H9 (cell line): ENCODE data around the gene ZNF681. TPM values are rescaled to one million over a fixed set of nuclear protein-coding genes. Genes with fewer than 3 reads are reported as not detected.

ENCODE experiments used
- DNase-seq: peaks from one replicate; pipeline ENCODE4 v3.0.0-alpha.2; 2017
- H2AFZ ChIP-seq: one replicate; pipeline ENCODE4 v1.6.1; 2013; ENCODE audit warnings: mild to moderate bottlenecking, low read length, control low read depth, moderate library complexity
- H2AK5ac ChIP-seq: 2 replicates; pipeline ENCODE4 v1.6.1; 2013; ENCODE audit warnings: low read length, control low read depth, mixed read lengths; ENCODE audit not compliant: insufficient read length
- H2BK120ac ChIP-seq: one replicate; pipeline ENCODE4 v1.6.1; 2013; ENCODE audit warnings: low read depth, mild to moderate bottlenecking, low read length, control low read depth, inconsistent platforms; ENCODE audit not compliant: poor library complexity, severe bottlenecking
- H2BK12ac ChIP-seq: 2 replicates; pipeline ENCODE4 v1.6.1; 2013; ENCODE audit warnings: low read length, control low read depth, mixed read lengths, low read depth; ENCODE audit not compliant: insufficient read length
- H2BK15ac ChIP-seq: 2 replicates; pipeline ENCODE4 v1.6.1; 2013; ENCODE audit warnings: low read depth, low read length, control low read depth
- H2BK20ac ChIP-seq: one replicate; pipeline ENCODE4 v1.6.1; 2013; ENCODE audit warnings: low read depth, mild to moderate bottlenecking, low read length, control low read depth, inconsistent platforms; ENCODE audit not compliant: poor library complexity, severe bottlenecking
- H2BK5ac ChIP-seq: 2 replicates; pipeline ENCODE4 v1.6.1; 2013; ENCODE audit warnings: low read length, control low read depth, mixed read lengths; ENCODE audit not compliant: insufficient read length
- H3K14ac ChIP-seq: 2 replicates; pipeline ENCODE4 v1.6.1; 2013; ENCODE audit warnings: low read length, control low read depth; ENCODE audit not compliant: insufficient read depth
- H3K18ac ChIP-seq: 2 replicates; pipeline ENCODE4 v1.6.1; 2013; ENCODE audit warnings: low read depth, mild to moderate bottlenecking, mixed read lengths, low read length, control low read depth; ENCODE audit not compliant: insufficient read length
- H3K23ac ChIP-seq: 2 replicates; pipeline ENCODE4 v1.6.1; 2013; ENCODE audit warnings: low read length, control low read depth, mixed read lengths, low read depth; ENCODE audit not compliant: insufficient read length
- H3K23me2 ChIP-seq: 2 replicates; pipeline ENCODE4 v1.6.1; 2013; ENCODE audit warnings: low read depth, mild to moderate bottlenecking, mixed read lengths, low read length, control low read depth; ENCODE audit not compliant: insufficient read length, poor library complexity, severe bottlenecking
- H3K27ac ChIP-seq: 2 replicates; pipeline ENCODE4 v1.5.1; 2013; ENCODE audit warnings: low read length, control low read depth, mixed read lengths, low read depth; ENCODE audit not compliant: insufficient read length
- H3K27me3 ChIP-seq: 2 replicates; pipeline ENCODE4 v1.6.1; 2013; ENCODE audit warnings: low read length, control low read depth, inconsistent platforms; ENCODE audit not compliant: insufficient read depth
- H3K4ac ChIP-seq: 2 replicates; pipeline ENCODE4 v1.6.1; 2013; ENCODE audit warnings: low read depth, mild to moderate bottlenecking, control low read depth, inconsistent platforms, low read length, moderate library complexity
- H3K4me1 ChIP-seq: 2 replicates; pipeline ENCODE4 v1.6.1; 2013; ENCODE audit warnings: low read length, control low read depth, inconsistent platforms; ENCODE audit not compliant: insufficient read depth
- H3K4me2 ChIP-seq: 2 replicates; pipeline ENCODE4 v1.6.1; 2013; ENCODE audit warnings: low read length, control low read depth, mixed read lengths; ENCODE audit not compliant: insufficient read length, insufficient read depth
- H3K56ac ChIP-seq: 2 replicates; pipeline ENCODE4 v1.6.1; 2013; ENCODE audit warnings: low read depth, mild to moderate bottlenecking, mixed read lengths, low read length, control low read depth; ENCODE audit not compliant: insufficient read length
- H3K79me1 ChIP-seq: 2 replicates; pipeline ENCODE4 v1.6.1; 2013; ENCODE audit warnings: low read depth, mild to moderate bottlenecking, moderate library complexity, low read length, control low read depth, inconsistent platforms; ENCODE audit not compliant: insufficient read depth, poor library complexity, severe bottlenecking
- H3K79me2 ChIP-seq: 2 replicates; pipeline ENCODE4 v1.6.1; 2013; ENCODE audit warnings: low read length, control low read depth, inconsistent platforms; ENCODE audit not compliant: insufficient read depth
- H3K9ac ChIP-seq: 2 replicates; pipeline ENCODE4 v1.6.1; 2013; ENCODE audit warnings: low read length, control low read depth, mixed read lengths; ENCODE audit not compliant: insufficient read length; ENCODE audit errors: extremely low read depth
- H3K9me3 ChIP-seq: one replicate; pipeline ENCODE4 v1.6.1; 2013; ENCODE audit warnings: low read depth, low read length, inconsistent platforms; ENCODE audit not compliant: control insufficient read depth
- H3T11ph ChIP-seq: one replicate; pipeline ENCODE4 v1.6.1; 2013; ENCODE audit warnings: mild to moderate bottlenecking, low read length, control low read depth, inconsistent platforms
- H4K20me1 ChIP-seq: one replicate; pipeline ENCODE4 v1.6.1; 2013; ENCODE audit not compliant: control insufficient read depth, insufficient read length, insufficient read depth
- H4K5ac ChIP-seq: 2 replicates; pipeline ENCODE4 v1.6.1; 2013; ENCODE audit warnings: low read depth, mild to moderate bottlenecking, mixed read lengths, low read length, control low read depth; ENCODE audit not compliant: insufficient read length
- H4K8ac ChIP-seq: replicated peaks from 2 replicates; pipeline ENCODE4 v1.6.1; 2013; ENCODE audit warnings: low read length, control low read depth, mixed read lengths, low read depth; ENCODE audit not compliant: insufficient read length
- H4K91ac ChIP-seq: 2 replicates; pipeline ENCODE4 v1.6.1; 2013; ENCODE audit warnings: low read depth, mild to moderate bottlenecking, moderate library complexity, mixed read lengths, low read length, control low read depth; ENCODE audit not compliant: insufficient read length
- H3K27ac Mint-ChIP-seq, 3 experiments: 2 replicates in 2 of 3; 3 replicates in 1 of 3; pipeline ENCODE4 v1.8.0; 2020 to 2021; ENCODE audit warnings: mixed read lengths in 3 of 3, mild to moderate bottlenecking in 1 of 3, moderate library complexity in 1 of 3
- H3K27me3 Mint-ChIP-seq: 2 replicates; pipeline ENCODE4 v1.8.0; 2021; ENCODE audit warnings: low read depth, mild to moderate bottlenecking, moderate library complexity, mixed read lengths
- H3K36me3 Mint-ChIP-seq, 3 experiments: 2 replicates in 2 of 3; 3 replicates in 1 of 3; pipeline ENCODE4 v1.8.0; 2020 to 2021; ENCODE audit warnings: low read depth in 3 of 3, mixed read lengths in 3 of 3; ENCODE audit not compliant: insufficient read depth in 1 of 3
- H3K4me1 Mint-ChIP-seq, 2 experiments: 2 replicates each; pipeline ENCODE4 v1.8.0; 2020; ENCODE audit warnings: mixed read lengths in 2 of 2
- H3K4me3 Mint-ChIP-seq, 2 experiments: 2 replicates in 1 of 2; 3 replicates in 1 of 2; pipeline ENCODE4 v1.8.0; 2020 to 2021; ENCODE audit warnings: mild to moderate bottlenecking in 2 of 2, mixed read lengths in 2 of 2, moderate library complexity in 1 of 2
- H3K9me3 Mint-ChIP-seq, 2 experiments: 2 replicates in 1 of 2; 3 replicates in 1 of 2; pipeline ENCODE4 v1.8.0; 2020; ENCODE audit warnings: mild to moderate bottlenecking in 2 of 2, mixed read lengths in 2 of 2, moderate library complexity in 1 of 2
- CTCF ChIP-seq: fragments of 200-600 bp; sonication (generic); conservative IDR thresholded peaks from 3 replicates; pipeline ENCODE4 v1.8.0; 2021; ENCODE audit warnings: antibody characterized with exemption, mild to moderate bottlenecking
- WGBS: extraction: QIAGEN DNeasy Blood & Tissue Kit; methylation state at CpG from one replicate; pipeline ENCODE4 v1.1.7; 2013; ENCODE audit warnings: missing lambda C conversion rate, low lambda C conversion rate, mixed read lengths; ENCODE audit not compliant: insufficient read length; ENCODE audit errors: extremely low coverage; 5-methylcytosine and 5-hydroxymethylcytosine counted together
- total RNA-seq: library from RNA; stranded (reverse); gene quantifications from 2 replicates; pipeline ENCODE4 v1.2.1, GENCODE V29; 2021

Gene ZNF681
- total RNA-seq, 1 experiment from 2014 or later, result 10.4 TPM

GRCh38 chr19:23800271-23800670 is 41.6 kb upstream of the ZNF681 start:
- Mint-ChIP-seq H3K27me3 (no peaks in the 10 kb centered on the region), H3K36me3 (peaks cover 6 to 20% (median 9%) of the 10 kb centered on the region in 3 experiments; a peak in 5 of 7 replicates), H3K9me3 (peaks cover 0 to 2% of the 10 kb centered on the region in 2 experiments; a peak in 2 of 5 replicates), H3K4me3 (no peak overlapping the region), H3K4me1 (peaks cover 24 to 30% of the 10 kb centered on the region in 2 experiments), H3K27ac (no peak overlapping the region)
- no peak overlapping the region for H2AFZ ChIP-seq
- H3K4ac ChIP-seq, result no peak overlapping the region
- H4K8ac ChIP-seq, result no peak overlapping the region
- no peak overlapping the region for H3K18ac ChIP-seq
- no peaks in the 10 kb centered on the region for H4K20me1 ChIP-seq
- H3K27me3 ChIP-seq, result no peaks in the 10 kb centered on the region
- H2BK5ac ChIP-seq, result no peak overlapping the region
- no peaks in the 10 kb centered on the region for H3K23me2 ChIP-seq
- no peak overlapping the region for H3K27ac ChIP-seq
- DNase-seq, result no peak
- H3T11ph ChIP-seq, result no peak overlapping the region
- H3K9ac ChIP-seq, result no peak overlapping the region
- no peak overlapping the region for H2BK20ac ChIP-seq
- H2AK5ac ChIP-seq, result no peak overlapping the region
- no peak overlapping the region for H3K56ac ChIP-seq
- H2BK12ac ChIP-seq, result no peak overlapping the region
- no peaks in the 10 kb centered on the region for H3K9me3 ChIP-seq
- peaks cover 4% of the 10 kb centered on the region for H3K79me1 ChIP-seq
- no peaks in the 10 kb centered on the region for H3K4me1 ChIP-seq
- H3K14ac ChIP-seq, result no peak overlapping the region
- H3K23ac ChIP-seq, result no peak overlapping the region
- H3K79me2 ChIP-seq, result peaks cover 3% of the 10 kb centered on the region; the same call in 1 of the 2 replicates
- H4K5ac ChIP-seq, result no peak overlapping the region
- no CpG with 5 or more reads among the region's 3 CpGs for WGBS
- H2BK15ac ChIP-seq, result no peak overlapping the region
- no peak overlapping the region for H3K4me2 ChIP-seq
- H4K91ac ChIP-seq, result no peak overlapping the region
- H2BK120ac ChIP-seq, result no peak overlapping the region
- TF ChIP-seq CTCF, result no peak
